PFSK-1 (cell line): ENCODE measurements around the gene TP53AIP1.

Experiments
- REST ChIP-seq, 2 experiments: IDR thresholded peaks; 2 replicates each; pipeline versions ENCODE4 v1.6.1 to v1.8.0; 2011 to 2012; ENCODE audit warnings: low read depth in 2 of 2, low read length in 2 of 2, control low read depth in 1 of 2, inconsistent platforms in 1 of 2, mild to moderate bottlenecking in 1 of 2, moderate library complexity in 1 of 2; ENCODE audit not compliant: insufficient read depth in 1 of 2
- TAF1 ChIP-seq: IDR thresholded peaks from 2 replicates; pipeline ENCODE4 v1.6.1; 2012; ENCODE audit warnings: low read length, control low read depth, borderline replicate concordance; ENCODE audit not compliant: insufficient read depth

DNA sequence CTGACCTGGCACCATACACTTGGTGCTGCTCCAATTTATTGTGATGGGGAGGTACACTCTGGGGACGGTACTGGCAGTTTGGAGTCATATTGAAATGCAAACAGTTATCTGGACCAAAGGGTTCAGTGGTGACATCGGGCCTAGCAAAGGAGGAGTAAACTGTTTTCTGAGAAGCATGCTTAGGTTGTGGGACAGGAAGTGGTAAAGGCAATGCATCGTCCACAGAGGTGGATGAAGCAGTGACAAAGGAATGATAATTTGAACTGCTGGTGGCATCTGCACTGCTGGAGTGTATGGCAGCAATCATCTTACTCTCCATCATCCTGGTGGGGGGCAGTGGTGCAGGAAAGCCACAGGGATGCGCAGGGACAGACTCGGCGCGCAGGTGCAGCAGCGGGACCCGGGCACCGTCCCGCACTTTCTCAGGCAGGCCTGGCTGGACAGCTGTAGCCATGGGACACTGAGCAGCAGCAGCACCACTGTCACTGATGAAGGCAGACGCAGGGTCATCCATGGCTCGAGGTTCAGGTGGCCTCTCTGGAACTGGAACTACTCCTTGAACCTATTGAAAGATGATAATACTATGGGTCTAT, 28.0 kb upstream of the TP53AIP1 start:
- TF ChIP-seq REST (IDR thresholded peaks at IDR 0.05; ENCODE audit: insufficient read depth in 1 of 2, low read depth in 2 of 2, low read length in 2 of 2) (no peak), TAF1 (no peak)
